Stomach (tissue), 4 donors: ENCODE data around the gene EMCN.
"Not testable (repeated sequence)": the region's sequence is repeated elsewhere in the genome, so short reads cannot be mapped to it uniquely, and the experiment has no call there.

Experiments
- POLR2A ChIP-seq, 4 donors: fragments of 450-650 bp; IDR thresholded peaks; one replicate each; pipeline ENCODE4 v1.6.1; 2016; ENCODE audit warnings: antibody characterized with exemption in 4 of 4, control low read depth in 2 of 4, mild to moderate bottlenecking in 1 of 4, moderate library complexity in 1 of 4
- POLR2AphosphoS5 ChIP-seq, 3 donors: sonication (generic); formaldehyde crosslinking; IDR thresholded peaks; one replicate each; pipeline ENCODE4 v1.6.1; 2016; ENCODE audit warnings: antibody characterized with exemption in 3 of 3
- TF ChIP-seq, protein P1 (sequence below), 7 experiments: fragments of 450-650 bp in 4 of 7; fragments of 200-600 bp in 3 of 7; sonication (generic) in 3 of 7; IDR thresholded peaks; one replicate each; pipeline ENCODE4 v1.5.1; 2016 to 2019; ENCODE audit warnings: antibody characterized with exemption in 7 of 7, control low read depth in 2 of 7, mild to moderate bottlenecking in 1 of 7

- TF ChIP-seq, protein P1, sequence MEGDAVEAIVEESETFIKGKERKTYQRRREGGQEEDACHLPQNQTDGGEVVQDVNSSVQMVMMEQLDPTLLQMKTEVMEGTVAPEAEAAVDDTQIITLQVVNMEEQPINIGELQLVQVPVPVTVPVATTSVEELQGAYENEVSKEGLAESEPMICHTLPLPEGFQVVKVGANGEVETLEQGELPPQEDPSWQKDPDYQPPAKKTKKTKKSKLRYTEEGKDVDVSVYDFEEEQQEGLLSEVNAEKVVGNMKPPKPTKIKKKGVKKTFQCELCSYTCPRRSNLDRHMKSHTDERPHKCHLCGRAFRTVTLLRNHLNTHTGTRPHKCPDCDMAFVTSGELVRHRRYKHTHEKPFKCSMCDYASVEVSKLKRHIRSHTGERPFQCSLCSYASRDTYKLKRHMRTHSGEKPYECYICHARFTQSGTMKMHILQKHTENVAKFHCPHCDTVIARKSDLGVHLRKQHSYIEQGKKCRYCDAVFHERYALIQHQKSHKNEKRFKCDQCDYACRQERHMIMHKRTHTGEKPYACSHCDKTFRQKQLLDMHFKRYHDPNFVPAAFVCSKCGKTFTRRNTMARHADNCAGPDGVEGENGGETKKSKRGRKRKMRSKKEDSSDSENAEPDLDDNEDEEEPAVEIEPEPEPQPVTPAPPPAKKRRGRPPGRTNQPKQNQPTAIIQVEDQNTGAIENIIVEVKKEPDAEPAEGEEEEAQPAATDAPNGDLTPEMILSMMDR (IDR thresholded peaks at IDR 0.05): not testable (repeated sequence)
- not testable (repeated sequence) for TF ChIP-seq POLR2A, POLR2AphosphoS5 (IDR thresholded peaks at IDR 0.05)
These were observed 12.3 kb upstream of the EMCN start for GRCh38 chr4:100530161-100530560.
